ENCODE data around the gene GCC2. TPM values are rescaled to one million over a fixed set of nuclear protein-coding genes. Genes with fewer than 3 reads are reported as not detected.
"Not testable (repeated sequence)": the region's sequence is repeated elsewhere in the genome, so short reads cannot be mapped to it uniquely, and the experiment has no call there.

GCC2 gene
- total RNA-seq, 2 experiments from 2014 or later = 85.7 to 92.2 TPM

- no peak for DNase-seq
- POLR2A ChIA-PET = interaction anchor here (1.0 kb wide), 1 partner anchor 93 kb away, joined by 3 read pairs; the partner anchor contains the start of gene GCC2
- Mint-ChIP-seq H3K4me1 (peaks cover 13% of the 10 kb centered on the region), H3K27ac (no peak overlapping the region), H3K36me3 (peaks cover 27% of the 10 kb centered on the region), H3K4me3 (no peak overlapping the region), H3K9me3 (no peaks in the 10 kb centered on the region), H3K27me3 (no peaks in the 10 kb centered on the region)
- ATAC-seq (ENCODE audit: low read depth) = no peak
Observed at GRCh38 chr2:108542071-108542470, 93.1 kb downstream of the GCC2 start.

- Mint-ChIP-seq H3K4me1 (no peaks in the 10 kb centered on the region), H3K27me3 (no peaks in the 10 kb centered on the region), H3K4me3 (no peak overlapping the region), H3K27ac (no peak overlapping the region), H3K9me3 (no peaks in the 10 kb centered on the region), H3K36me3 (peaks cover 15% of the 10 kb centered on the region)
- no peak for DNase-seq
- POLR2A ChIA-PET = no interaction called here
- ATAC-seq (ENCODE audit: low read depth) = no peak
Observed at GRCh38 chr2:108547606-108548005, 98.6 kb downstream of the GCC2 start.

GRCh38 chr2:108548208-108549003 lies 99.4 kb downstream of the GCC2 start:
- Mint-ChIP-seq H3K4me1 (no peaks in the 10 kb centered on the region), H3K36me3 (peaks cover 13% of the 10 kb centered on the region), H3K4me3 (no peak overlapping the region), H3K9me3 (no peaks in the 10 kb centered on the region), H3K27me3 (no peaks in the 10 kb centered on the region), H3K27ac (no peak overlapping the region)
- DNase-seq (no peak), ATAC-seq (ENCODE audit: low read depth) (no peak)
- POLR2A ChIA-PET = no interaction called here

- Mint-ChIP-seq H3K27me3 (no peaks in the 10 kb centered on the region), H3K4me3 (no peak overlapping the region), H3K36me3 (no peaks in the 10 kb centered on the region), H3K27ac (no peak overlapping the region), H3K4me1 (no peaks in the 10 kb centered on the region), H3K9me3 (no peaks in the 10 kb centered on the region)
- ATAC-seq (ENCODE audit: low read depth) (no peak), DNase-seq (no peak)
- POLR2A ChIA-PET = no interaction called here
Observed at GRCh38 chr2:108552566-108552965, 103.6 kb downstream of the GCC2 start.

GRCh38 chr2:108553209-108553919 lies 104.4 kb downstream of the GCC2 start:
- no peak overlapping the region for H3K27ac Mint-ChIP-seq
- POLR2A ChIA-PET = no interaction called here
- H3K36me3 Mint-ChIP-seq = no peaks in the 10 kb centered on the region
- DNase-seq = no peak
- H3K4me1 Mint-ChIP-seq = no peaks in the 10 kb centered on the region
- no peak overlapping the region for H3K4me3 Mint-ChIP-seq
- no peak for ATAC-seq (ENCODE audit: low read depth)
- no peaks in the 10 kb centered on the region for H3K27me3 Mint-ChIP-seq
- no peaks in the 10 kb centered on the region for H3K9me3 Mint-ChIP-seq

- H3K4me3 Mint-ChIP-seq = no peak overlapping the region
- DNase-seq (no peak), ATAC-seq (ENCODE audit: low read depth) (no peak)
- no peak overlapping the region for H3K27ac Mint-ChIP-seq
- no peaks in the 10 kb centered on the region for H3K9me3 Mint-ChIP-seq
- H3K36me3 Mint-ChIP-seq = no peaks in the 10 kb centered on the region
- H3K27me3 Mint-ChIP-seq = no peaks in the 10 kb centered on the region
- H3K4me1 Mint-ChIP-seq = no peaks in the 10 kb centered on the region
- POLR2A ChIA-PET = no interaction called here
Observed at GRCh38 chr2:108554528-108554927, 105.5 kb downstream of the GCC2 start.

- Mint-ChIP-seq H3K9me3 (no peaks in the 10 kb centered on the region), H3K4me1 (no peaks in the 10 kb centered on the region), H3K36me3 (no peaks in the 10 kb centered on the region), H3K27me3 (no peaks in the 10 kb centered on the region), H3K4me3 (no peak overlapping the region), H3K27ac (no peak overlapping the region)
- ATAC-seq (ENCODE audit: low read depth) (no peak), DNase-seq (no peak)
- POLR2A ChIA-PET = no interaction called here
Observed at GRCh38 chr2:108555572-108555971, 106.6 kb downstream of the GCC2 start.

GRCh38 chr2:108556581-108556980 lies 107.6 kb downstream of the GCC2 start:
- H3K9me3 Mint-ChIP-seq; H3K27ac Mint-ChIP-seq; H3K4me3 Mint-ChIP-seq; H3K4me1 Mint-ChIP-seq; H3K36me3 Mint-ChIP-seq; ATAC-seq (ENCODE audit: low read depth); DNase-seq; H3K27me3 Mint-ChIP-seq; POLR2A ChIA-PET: not testable (repeated sequence)

Other genes with a start within 250 kb of the GCC2 start
- gene SULT1C3, start 209.2 kb upstream of the GCC2 start, total RNA-seq = not detected
- gene SULT1C2, start 160.3 kb upstream of the GCC2 start, total RNA-seq = not detected
- not detected for gene SULT1C4, start 71.3 kb upstream of the GCC2 start, total RNA-seq
- 10 to 100 TPM; 46.2 to 52.1 TPM for gene LIMS1, start 85.3 kb downstream of the GCC2 start, total RNA-seq

Measured in activated naive CD8-positive, alpha-beta T cell treated with anti-CD3 and anti-CD28 coated beads, Interleukin-2, amount 10 ng/mL, durations not matched to agents 7 days and 5 days (primary cell).